K562 (cell line): ENCODE data around the gene PSMD7. TPM values are rescaled to one million over a fixed set of nuclear protein-coding genes. Genes with fewer than 3 reads are reported as not detected.

Experiments used
- ASH1L ChIP-seq: fragments of 450-650 bp; IDR thresholded peaks from 2 replicates; pipeline ENCODE4 v1.6.1; 2018; ENCODE audit warnings: borderline replicate concordance, mild to moderate bottlenecking, low read depth; ENCODE audit not compliant: partially characterized antibody
- CEBPB ChIP-seq: fragments of 450-650 bp; IDR thresholded peaks from 2 replicates; pipeline ENCODE4 v1.6.1; 2016; ENCODE audit warnings: missing genetic modification characterization, missing compliant biosample characterization
- CSDE1 ChIP-seq, 2 experiments: fragments of 450-650 bp; IDR thresholded peaks; 2 replicates each; pipeline ENCODE4 v1.6.1; 2016; ENCODE audit warnings: mild to moderate bottlenecking in 1 of 2
- FIP1L1 ChIP-seq: fragments of 200-400 bp; formaldehyde crosslinking; IDR thresholded peaks from 2 replicates; pipeline ENCODE4 v1.6.1; 2018; ENCODE audit warnings: mild to moderate bottlenecking, low read depth, low read length; ENCODE audit not compliant: poor library complexity, severe bottlenecking
- GABPA ChIP-seq: fragments of 200-800 bp; sonication (Bioruptor generic); conservative IDR thresholded peaks from 2 replicates; pipeline ENCODE4 v1.6.1; 2016; ENCODE audit warnings: low read depth, missing genetic modification characterization, missing compliant biosample characterization
- HMG20A ChIP-seq: fragments of 450-650 bp; formaldehyde crosslinking; conservative IDR thresholded peaks from 2 replicates; pipeline ENCODE4 v1.4.0; 2020; ENCODE audit warnings: mild to moderate bottlenecking, mixed read lengths
- MYC ChIP-seq, 2 experiments: fragments of 250-450 bp in 1 of 2; sonication (Bioruptor Pico) in 1 of 2; IDR thresholded peaks; 2 replicates each; pipeline versions ENCODE4 v1.5.1 to v1.6.1; 2012 to 2021; ENCODE audit warnings: low read depth in 2 of 2, borderline replicate concordance in 1 of 2, improper control_type of control experiment in 1 of 2, low read length in 1 of 2, mild to moderate bottlenecking in 1 of 2, moderate library complexity in 1 of 2
- NR2C2 ChIP-seq, 2 experiments: fragments of 200-800 bp in 1 of 2; sonication (Bioruptor generic) in 1 of 2; sonication (generic) in 1 of 2; formaldehyde crosslinking in 1 of 2; IDR thresholded peaks; 2 replicates each; pipeline versions ENCODE4 v1.6.1 to v1.8.0; 2016 to 2022; ENCODE audit warnings: mild to moderate bottlenecking in 1 of 2, missing compliant biosample characterization in 1 of 2, missing genetic modification characterization in 1 of 2, missing genetic modification reagents in 1 of 2
- POLR2AphosphoS2 ChIP-seq: IDR thresholded peaks from 2 replicates; pipeline ENCODE4 v1.6.1; 2012; ENCODE audit warnings: low read length, improper control_type of control experiment
- SRSF7 ChIP-seq: fragments of 200-400 bp; formaldehyde crosslinking; optimal IDR thresholded peaks from 2 replicates; pipeline ENCODE3; 2017; ENCODE audit warnings: mild to moderate bottlenecking, low read depth, low read length
- ZNF121 ChIP-seq: sonication (generic); formaldehyde crosslinking; conservative IDR thresholded peaks from 2 replicates; pipeline ENCODE4 v1.8.0; 2022; ENCODE audit warnings: missing genetic modification reagents
- ZNF197 ChIP-seq: fragments of 200-800 bp; sonication (Bioruptor generic); IDR thresholded peaks from 2 replicates; pipeline ENCODE4 v1.6.1; 2016; ENCODE audit warnings: low read depth, missing genetic modification characterization, missing compliant biosample characterization
- ZNF347 ChIP-seq: fragments of 450-650 bp; formaldehyde crosslinking; IDR thresholded peaks from 2 replicates; pipeline ENCODE4 v1.4.0; 2020; ENCODE audit warnings: low read depth, mild to moderate bottlenecking, moderate library complexity
- ZSCAN32 ChIP-seq: fragments of 450-650 bp; formaldehyde crosslinking; IDR thresholded peaks from 2 replicates; pipeline ENCODE4 v1.4.0; 2020; ENCODE audit warnings: mild to moderate bottlenecking, moderate library complexity
- polyA plus RNA-seq, 8 experiments: library from polyadenylated mRNA; depleted of rRNA in 4 of 8; stranded (reverse) in 5 of 8; unstranded in 3 of 8; fragments of >200 nt; fragmentation: Nextera tagmentation in 2 of 8; fragmentation: Illumina TruSeq in 1 of 8; extraction: Ambion mirVana in 2 of 8; extraction: Trizol in 1 of 8; gene quantifications; 2 replicates each; pipeline versions ENCODE4 v1.2.1 to v1.2.3, GENCODE V29; 2011 to 2014; ENCODE audit warnings: inconsistent platforms in 1 of 8, missing spikeins in 1 of 8
- total RNA-seq, 7 experiments: library from RNA; depleted of rRNA in 6 of 7; stranded (reverse); fragments of >200 nt in 6 of 7; fragmentation: Illumina TruSeq in 2 of 7; extraction: Trizol in 2 of 7; gene quantifications; 2 replicates each; pipeline versions ENCODE4 v1.2.1 to v1.2.3, GENCODE V29; 2011 to 2021; ENCODE audit warnings: low replicate concordance in 1 of 7
- TF ChIP-seq, protein P1 (sequence below): fragments of 250-450 bp; sonication (Bioruptor Pico); IDR thresholded peaks from 2 replicates; pipeline ENCODE4 v1.4.0; 2020; ENCODE audit warnings: mild to moderate bottlenecking, moderate library complexity, borderline replicate concordance
- TF ChIP-seq, protein P2 (sequence below): fragments of 200-800 bp; sonication (Bioruptor generic); IDR thresholded peaks from 2 replicates; pipeline ENCODE4 v1.6.1; 2017; ENCODE audit warnings: missing genetic modification characterization, missing compliant biosample characterization
- TF ChIP-seq, protein P3 (sequence below): sonication (generic); formaldehyde crosslinking; IDR thresholded peaks from 2 replicates; pipeline ENCODE4 v1.8.0; 2022; ENCODE audit warnings: mild to moderate bottlenecking, missing genetic modification reagents, borderline replicate concordance
- TF ChIP-seq, protein P4 (sequence below): fragments of 250-450 bp; sonication (Bioruptor Pico); IDR thresholded peaks from 2 replicates; pipeline ENCODE4 v1.8.0; 2022; ENCODE audit warnings: inconsistent platforms, mild to moderate bottlenecking, moderate library complexity, borderline replicate concordance

The PSMD7 gene
- total and polyA plus RNA-seq, 9 of the 15 experiments (the other 6 are each of a cell fraction or from before 2014, with no cell fraction given), result 100 to 226 (median 156) TPM

GRCh38 chr16:74296432-74297144, at the start of gene PSMD7 (continued):
- TF ChIP-seq MYC (IDR thresholded peaks at IDR 0.05; ENCODE audit: low read depth, low read length), result peak; percentile 78
- TF ChIP-seq MYC (CRISPR knock-in tag; IDR thresholded peaks at IDR 0.05; ENCODE audit: borderline replicate concordance, low read depth), result peak; percentile 88; the same call in 1 of the 2 replicates
- no peak for TF ChIP-seq CEBPB (tag)
- TF ChIP-seq, protein P1, sequence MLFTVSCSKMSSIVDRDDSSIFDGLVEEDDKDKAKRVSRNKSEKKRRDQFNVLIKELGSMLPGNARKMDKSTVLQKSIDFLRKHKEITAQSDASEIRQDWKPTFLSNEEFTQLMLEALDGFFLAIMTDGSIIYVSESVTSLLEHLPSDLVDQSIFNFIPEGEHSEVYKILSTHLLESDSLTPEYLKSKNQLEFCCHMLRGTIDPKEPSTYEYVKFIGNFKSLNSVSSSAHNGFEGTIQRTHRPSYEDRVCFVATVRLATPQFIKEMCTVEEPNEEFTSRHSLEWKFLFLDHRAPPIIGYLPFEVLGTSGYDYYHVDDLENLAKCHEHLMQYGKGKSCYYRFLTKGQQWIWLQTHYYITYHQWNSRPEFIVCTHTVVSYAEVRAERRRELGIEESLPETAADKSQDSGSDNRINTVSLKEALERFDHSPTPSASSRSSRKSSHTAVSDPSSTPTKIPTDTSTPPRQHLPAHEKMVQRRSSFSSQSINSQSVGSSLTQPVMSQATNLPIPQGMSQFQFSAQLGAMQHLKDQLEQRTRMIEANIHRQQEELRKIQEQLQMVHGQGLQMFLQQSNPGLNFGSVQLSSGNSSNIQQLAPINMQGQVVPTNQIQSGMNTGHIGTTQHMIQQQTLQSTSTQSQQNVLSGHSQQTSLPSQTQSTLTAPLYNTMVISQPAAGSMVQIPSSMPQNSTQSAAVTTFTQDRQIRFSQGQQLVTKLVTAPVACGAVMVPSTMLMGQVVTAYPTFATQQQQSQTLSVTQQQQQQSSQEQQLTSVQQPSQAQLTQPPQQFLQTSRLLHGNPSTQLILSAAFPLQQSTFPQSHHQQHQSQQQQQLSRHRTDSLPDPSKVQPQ, result no peak
- TF ChIP-seq ZNF197 (CRISPR knock-in tag), result 0 out of 2 replicates have a peak, but pooled peaks have one; percentile 29
- TF ChIP-seq CSDE1 (IDR thresholded peaks at IDR 0.05), result no peak
- TF ChIP-seq, protein P2, sequence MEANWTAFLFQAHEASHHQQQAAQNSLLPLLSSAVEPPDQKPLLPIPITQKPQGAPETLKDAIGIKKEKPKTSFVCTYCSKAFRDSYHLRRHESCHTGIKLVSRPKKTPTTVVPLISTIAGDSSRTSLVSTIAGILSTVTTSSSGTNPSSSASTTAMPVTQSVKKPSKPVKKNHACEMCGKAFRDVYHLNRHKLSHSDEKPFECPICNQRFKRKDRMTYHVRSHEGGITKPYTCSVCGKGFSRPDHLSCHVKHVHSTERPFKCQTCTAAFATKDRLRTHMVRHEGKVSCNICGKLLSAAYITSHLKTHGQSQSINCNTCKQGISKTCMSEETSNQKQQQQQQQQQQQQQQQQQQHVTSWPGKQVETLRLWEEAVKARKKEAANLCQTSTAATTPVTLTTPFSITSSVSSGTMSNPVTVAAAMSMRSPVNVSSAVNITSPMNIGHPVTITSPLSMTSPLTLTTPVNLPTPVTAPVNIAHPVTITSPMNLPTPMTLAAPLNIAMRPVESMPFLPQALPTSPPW (CRISPR knock-in tag), result peak; percentile 95
- TF ChIP-seq, protein P3, sequence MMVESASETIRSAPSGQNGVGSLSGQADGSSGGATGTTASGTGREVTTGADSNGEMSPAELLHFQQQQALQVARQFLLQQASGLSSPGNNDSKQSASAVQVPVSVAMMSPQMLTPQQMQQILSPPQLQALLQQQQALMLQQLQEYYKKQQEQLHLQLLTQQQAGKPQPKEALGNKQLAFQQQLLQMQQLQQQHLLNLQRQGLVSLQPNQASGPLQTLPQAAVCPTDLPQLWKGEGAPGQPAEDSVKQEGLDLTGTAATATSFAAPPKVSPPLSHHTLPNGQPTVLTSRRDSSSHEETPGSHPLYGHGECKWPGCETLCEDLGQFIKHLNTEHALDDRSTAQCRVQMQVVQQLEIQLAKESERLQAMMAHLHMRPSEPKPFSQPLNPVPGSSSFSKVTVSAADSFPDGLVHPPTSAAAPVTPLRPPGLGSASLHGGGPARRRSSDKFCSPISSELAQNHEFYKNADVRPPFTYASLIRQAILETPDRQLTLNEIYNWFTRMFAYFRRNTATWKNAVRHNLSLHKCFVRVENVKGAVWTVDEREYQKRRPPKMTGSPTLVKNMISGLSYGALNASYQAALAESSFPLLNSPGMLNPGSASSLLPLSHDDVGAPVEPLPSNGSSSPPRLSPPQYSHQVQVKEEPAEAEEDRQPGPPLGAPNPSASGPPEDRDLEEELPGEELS, result peak; percentile 83; the same call in 1 of the 2 replicates
- TF ChIP-seq ZNF121, result no peak
- TF ChIP-seq, protein P4, sequence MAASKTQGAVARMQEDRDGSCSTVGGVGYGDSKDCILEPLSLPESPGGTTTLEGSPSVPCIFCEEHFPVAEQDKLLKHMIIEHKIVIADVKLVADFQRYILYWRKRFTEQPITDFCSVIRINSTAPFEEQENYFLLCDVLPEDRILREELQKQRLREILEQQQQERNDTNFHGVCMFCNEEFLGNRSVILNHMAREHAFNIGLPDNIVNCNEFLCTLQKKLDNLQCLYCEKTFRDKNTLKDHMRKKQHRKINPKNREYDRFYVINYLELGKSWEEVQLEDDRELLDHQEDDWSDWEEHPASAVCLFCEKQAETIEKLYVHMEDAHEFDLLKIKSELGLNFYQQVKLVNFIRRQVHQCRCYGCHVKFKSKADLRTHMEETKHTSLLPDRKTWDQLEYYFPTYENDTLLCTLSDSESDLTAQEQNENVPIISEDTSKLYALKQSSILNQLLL, result no peak
- TF ChIP-seq POLR2AphosphoS2, result no peak; the same call in 1 of the 2 replicates
- TF ChIP-seq ZNF347 (CRISPR knock-in tag), result no peak
- TF ChIP-seq ZSCAN32 (CRISPR knock-in tag), result no peak
- TF ChIP-seq FIP1L1, result no peak
- TF ChIP-seq HMG20A (CRISPR knock-in tag), result no peak
- no peak for TF ChIP-seq SRSF7
- TF ChIP-seq NR2C2 (CRISPR knock-in tag; IDR thresholded peaks at IDR 0.05), result peak; percentile 95
- TF ChIP-seq NR2C2 (tag; IDR thresholded peaks at IDR 0.05), result peak; percentile 99
- peak; percentile 8 for TF ChIP-seq ASH1L
- peak; percentile 97 for TF ChIP-seq GABPA (tag)
